Glutamatergic neuron (in vitro differentiated cells): ENCODE data around the gene KIT. TPM values are rescaled to one million over a fixed set of nuclear protein-coding genes. Genes with fewer than 3 reads are reported as not detected.

Experiments used
- DNase-seq: peaks from one replicate; pipeline ENCODE4 v3.0.0; 2022
- H3K27ac Mint-ChIP-seq: one replicate; pipeline ENCODE4 v1.8.0; 2020; ENCODE audit warnings: mild to moderate bottlenecking, mixed read lengths, inconsistent platforms; ENCODE audit not compliant: unreplicated experiment
- H3K27me3 Mint-ChIP-seq: one replicate; pipeline ENCODE4 v1.8.0; 2020; ENCODE audit warnings: mild to moderate bottlenecking, moderate library complexity, mixed read lengths, inconsistent platforms; ENCODE audit not compliant: unreplicated experiment
- H3K36me3 Mint-ChIP-seq: one replicate; pipeline ENCODE4 v1.8.0; 2020; ENCODE audit warnings: mild to moderate bottlenecking, mixed read lengths, inconsistent platforms; ENCODE audit not compliant: unreplicated experiment
- H3K4me1 Mint-ChIP-seq: one replicate; pipeline ENCODE4 v1.8.0; 2020; ENCODE audit warnings: mild to moderate bottlenecking, low read depth, mixed read lengths, inconsistent platforms; ENCODE audit not compliant: unreplicated experiment
- H3K4me3 Mint-ChIP-seq: one replicate; pipeline ENCODE4 v1.8.0; 2020; ENCODE audit warnings: mild to moderate bottlenecking, mixed read lengths, inconsistent platforms; ENCODE audit not compliant: unreplicated experiment
- H3K9me3 Mint-ChIP-seq: one replicate; pipeline ENCODE4 v1.8.0; 2020; ENCODE audit warnings: mild to moderate bottlenecking, moderate library complexity, mixed read lengths, inconsistent platforms; ENCODE audit not compliant: unreplicated experiment
- CTCF ChIP-seq: fragments of 200-600 bp; sonication (generic); IDR thresholded peaks from one replicate; pipeline ENCODE4 v1.5.0; 2021; ENCODE audit not compliant: partially characterized antibody, unreplicated experiment
- long read RNA-seq: library from polyadenylated mRNA; unstranded; transcript quantifications from one replicate; pipeline ENCODE4 v2.0.0, GENCODE V29; 2020; ENCODE audit not compliant: unreplicated experiment
- total RNA-seq: library from RNA; stranded (reverse); fragmentation: NEBNext Ultra II Directional; extraction: Animal tissue kit (Norgen Biotek cat#: 25700); gene quantifications from one replicate; pipeline ENCODE4 v1.2.1, GENCODE V29; 2021; ENCODE audit not compliant: unreplicated experiment

KIT gene
- total RNA-seq = 3.0 TPM
- long read RNA-seq = 0 reads

- peak; percentile 83 for DNase-seq
- H3K27me3 Mint-ChIP-seq = peaks cover 18% of the 10 kb centered on the region
- H3K27ac Mint-ChIP-seq = no peak within 1 kb of the TSS
- no peaks in the 10 kb centered on the region for H3K36me3 Mint-ChIP-seq
- peak within 1 kb of the TSS; percentile 90 for H3K4me3 Mint-ChIP-seq
- H3K4me1 Mint-ChIP-seq = peaks cover 9% of the 10 kb centered on the region
- no peak for TF ChIP-seq CTCF
- H3K9me3 Mint-ChIP-seq = peaks cover 5% of the 10 kb centered on the region
Observed at GRCh38 chr4:54657551-54658251, at the start of gene KIT. Gene KIT (plus strand): TSS chr4:54657957. CDS start chr4:54658015, 58 bp downstream.

- DNase-seq = no peak
- TF ChIP-seq CTCF = no peak
- no peaks in the 10 kb centered on the region for H3K9me3 Mint-ChIP-seq
- H3K36me3 Mint-ChIP-seq = no peaks in the 10 kb centered on the region
- H3K27me3 Mint-ChIP-seq = peaks cover 2% of the 10 kb centered on the region
- no peak overlapping the region for H3K4me3 Mint-ChIP-seq
- H3K4me1 Mint-ChIP-seq = no peaks in the 10 kb centered on the region
- no peak overlapping the region for H3K27ac Mint-ChIP-seq
Observed at GRCh38 chr4:54609310-54609709, 48.4 kb upstream of the KIT start.

- peaks cover 2% of the 10 kb centered on the region for H3K27me3 Mint-ChIP-seq
- no peak for DNase-seq
- TF ChIP-seq CTCF = no peak
Observed at GRCh38 chr4:54614149-54614548, 43.6 kb upstream of the KIT start.

GRCh38 chr4:54620773-54621172 is 37.0 kb upstream of the KIT start:
- no peak overlapping the region for H3K4me3 Mint-ChIP-seq
- H3K36me3 Mint-ChIP-seq = no peaks in the 10 kb centered on the region
- H3K27me3 Mint-ChIP-seq = no peaks in the 10 kb centered on the region
- H3K4me1 Mint-ChIP-seq = no peaks in the 10 kb centered on the region
- peaks cover 5% of the 10 kb centered on the region for H3K9me3 Mint-ChIP-seq
- TF ChIP-seq CTCF = no peak
- no peak overlapping the region for H3K27ac Mint-ChIP-seq
- no peak for DNase-seq

More at GRCh38 chr4:54614149-54614548, 43.6 kb upstream of the KIT start:
- no peaks in the 10 kb centered on the region for H3K36me3 Mint-ChIP-seq
- H3K9me3 Mint-ChIP-seq = no peaks in the 10 kb centered on the region
- no peaks in the 10 kb centered on the region for H3K4me1 Mint-ChIP-seq
- H3K4me3 Mint-ChIP-seq = no peak overlapping the region
- H3K27ac Mint-ChIP-seq = no peak overlapping the region

- peaks cover 5% of the 10 kb centered on the region for H3K9me3 Mint-ChIP-seq
- no peak overlapping the region for H3K27ac Mint-ChIP-seq
- H3K36me3 Mint-ChIP-seq = no peaks in the 10 kb centered on the region
- no peak for TF ChIP-seq CTCF
- peaks cover 2% of the 10 kb centered on the region for H3K27me3 Mint-ChIP-seq
- no peak overlapping the region for H3K4me3 Mint-ChIP-seq
- no peak for DNase-seq
- H3K4me1 Mint-ChIP-seq = no peaks in the 10 kb centered on the region
Observed at GRCh38 chr4:54625391-54625790, 32.4 kb upstream of the KIT start.
